Hepatocyte (in vitro differentiated cells): ENCODE measurements around the gene MAST3.

ENCODE experiments used
- CTCF ChIP-seq: fragments of 200-600 bp; sonication (generic); IDR thresholded peaks from 2 replicates; pipeline ENCODE4 v1.5.1; 2016; ENCODE audit warnings: antibody characterized with exemption, mild to moderate bottlenecking; ENCODE audit not compliant: poor library complexity
- EZH2 ChIP-seq: fragments of 200-600 bp; sonication (generic); IDR thresholded peaks from 2 replicates; pipeline ENCODE4 v1.6.1; 2016; ENCODE audit warnings: antibody characterized with exemption, mild to moderate bottlenecking, borderline replicate concordance

GRCh38 chr19:18091217-18091608 lies 6.4 kb upstream of the MAST3 start:
- no peak for TF ChIP-seq EZH2
- no peak for TF ChIP-seq CTCF
